ENCODE results near the gene ABHD2. TPM values are rescaled to one million over a fixed set of nuclear protein-coding genes. Genes with fewer than 3 reads are reported as not detected.

ABHD2 gene
- total and polyA plus RNA-seq, 9 of the 15 experiments (the other 6 are each of a cell fraction or from before 2014, with no cell fraction given) = 16.9 to 99.8 (median 47.5) TPM

DNA sequence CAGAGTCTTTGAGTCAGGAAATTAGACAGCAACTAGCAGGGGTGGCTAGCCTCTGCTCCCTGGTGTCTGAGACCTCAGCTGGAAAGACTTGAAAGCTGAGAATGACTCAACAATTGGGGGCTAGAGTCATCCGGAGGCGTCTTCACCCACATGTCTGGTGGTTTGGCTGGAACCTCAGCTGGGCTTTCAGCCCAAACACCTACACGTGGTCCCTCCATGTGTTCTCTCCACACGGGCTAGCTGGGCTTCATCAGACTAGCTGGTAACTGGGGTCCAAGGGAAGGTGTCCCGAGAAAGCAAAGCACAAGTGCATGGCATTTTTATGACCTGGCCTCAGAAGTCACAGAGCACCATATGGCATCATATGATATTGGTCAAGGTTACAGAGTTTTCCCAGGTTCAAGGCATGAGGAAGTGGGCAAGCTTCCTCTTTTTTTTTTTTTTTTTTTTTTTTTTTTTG, 19.9 kb upstream of the ABHD2 start (continued):
- TF ChIP-seq, protein P1, sequence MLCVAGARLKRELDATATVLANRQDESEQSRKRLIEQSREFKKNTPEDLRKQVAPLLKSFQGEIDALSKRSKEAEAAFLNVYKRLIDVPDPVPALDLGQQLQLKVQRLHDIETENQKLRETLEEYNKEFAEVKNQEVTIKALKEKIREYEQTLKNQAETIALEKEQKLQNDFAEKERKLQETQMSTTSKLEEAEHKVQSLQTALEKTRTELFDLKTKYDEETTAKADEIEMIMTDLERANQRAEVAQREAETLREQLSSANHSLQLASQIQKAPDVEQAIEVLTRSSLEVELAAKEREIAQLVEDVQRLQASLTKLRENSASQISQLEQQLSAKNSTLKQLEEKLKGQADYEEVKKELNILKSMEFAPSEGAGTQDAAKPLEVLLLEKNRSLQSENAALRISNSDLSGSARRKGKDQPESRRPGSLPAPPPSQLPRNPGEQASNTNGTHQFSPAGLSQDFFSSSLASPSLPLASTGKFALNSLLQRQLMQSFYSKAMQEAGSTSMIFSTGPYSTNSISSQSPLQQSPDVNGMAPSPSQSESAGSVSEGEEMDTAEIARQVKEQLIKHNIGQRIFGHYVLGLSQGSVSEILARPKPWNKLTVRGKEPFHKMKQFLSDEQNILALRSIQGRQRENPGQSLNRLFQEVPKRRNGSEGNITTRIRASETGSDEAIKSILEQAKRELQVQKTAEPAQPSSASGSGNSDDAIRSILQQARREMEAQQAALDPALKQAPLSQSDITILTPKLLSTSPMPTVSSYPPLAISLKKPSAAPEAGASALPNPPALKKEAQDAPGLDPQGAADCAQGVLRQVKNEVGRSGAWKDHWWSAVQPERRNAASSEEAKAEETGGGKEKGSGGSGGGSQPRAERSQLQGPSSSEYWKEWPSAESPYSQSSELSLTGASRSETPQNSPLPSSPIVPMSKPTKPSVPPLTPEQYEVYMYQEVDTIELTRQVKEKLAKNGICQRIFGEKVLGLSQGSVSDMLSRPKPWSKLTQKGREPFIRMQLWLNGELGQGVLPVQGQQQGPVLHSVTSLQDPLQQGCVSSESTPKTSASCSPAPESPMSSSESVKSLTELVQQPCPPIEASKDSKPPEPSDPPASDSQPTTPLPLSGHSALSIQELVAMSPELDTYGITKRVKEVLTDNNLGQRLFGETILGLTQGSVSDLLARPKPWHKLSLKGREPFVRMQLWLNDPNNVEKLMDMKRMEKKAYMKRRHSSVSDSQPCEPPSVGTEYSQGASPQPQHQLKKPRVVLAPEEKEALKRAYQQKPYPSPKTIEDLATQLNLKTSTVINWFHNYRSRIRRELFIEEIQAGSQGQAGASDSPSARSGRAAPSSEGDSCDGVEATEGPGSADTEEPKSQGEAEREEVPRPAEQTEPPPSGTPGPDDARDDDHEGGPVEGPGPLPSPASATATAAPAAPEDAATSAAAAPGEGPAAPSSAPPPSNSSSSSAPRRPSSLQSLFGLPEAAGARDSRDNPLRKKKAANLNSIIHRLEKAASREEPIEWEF (CRISPR knock-in tag; IDR thresholded peaks at IDR 0.05) = no peak
- TF ChIP-seq BHLHE40 (IDR thresholded peaks at IDR 0.05; ENCODE audit: low read length) (no peak), EGR1 (conservative IDR thresholded peaks at IDR 0.05) (peak; percentile 85), NFXL1 (CRISPR knock-in tag; IDR thresholded peaks at IDR 0.05) (no peak), NFE2 (IDR thresholded peaks at IDR 0.05; ENCODE audit: low read depth) (peak; percentile 42; the same call in 1 of the 2 replicates), CBFA2T3 (IDR thresholded peaks at IDR 0.05) (peak; percentile 29; the same call in 1 of the 2 replicates), MAZ (CRISPR knock-in tag; conservative IDR thresholded peaks at IDR 0.05 in 1 of 2, IDR thresholded peaks at IDR 0.05 in 1 of 2) (no peak; a peak in 1 of 4 replicates), SPI1 (IDR thresholded peaks at IDR 0.05; ENCODE audit: borderline replicate concordance, low read depth, low read length) (peak; percentile 88), ZNF134 (CRISPR knock-in tag; conservative IDR thresholded peaks at IDR 0.05) (no peak), ZNF384 (IDR thresholded peaks at IDR 0.05; ENCODE audit: low read depth, low read length) (0 out of 2 replicates have a peak, but pooled peaks have one; percentile 60)
- TF ChIP-seq, protein P2, sequence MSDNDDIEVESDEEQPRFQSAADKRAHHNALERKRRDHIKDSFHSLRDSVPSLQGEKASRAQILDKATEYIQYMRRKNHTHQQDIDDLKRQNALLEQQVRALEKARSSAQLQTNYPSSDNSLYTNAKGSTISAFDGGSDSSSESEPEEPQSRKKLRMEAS (CRISPR knock-in tag; IDR thresholded peaks at IDR 0.05) = peak; percentile 79
